ENCODE measurements around the gene LUC7L2.

Gene LUC7L2

GRCh38 chr7:139431459-139431858 is 71.8 kb downstream of the LUC7L2 start:
- no peak overlapping the region for H3K9ac ChIP-seq (ENCODE audit: insufficient read length)
- peaks cover 7% of the 10 kb centered on the region for H3K36me3 ChIP-seq (ENCODE audit: insufficient read depth, low read length)
- no peaks in the 10 kb centered on the region for H3K9me3 ChIP-seq (ENCODE audit: low read depth, low read length)
- H3K4me3 ChIP-seq: no peak overlapping the region
- no peak for DNase-seq (ENCODE audit: low read depth, low spot score)
- peak overlapping the region; percentile 63 for H3K27ac ChIP-seq
- TF ChIP-seq FOXP2 (optimal IDR thresholded peaks at IDR 0.05; ENCODE audit: control extremely low read depth, extremely low read length, insufficient read depth) (no peak), EZH2 (IDR thresholded peaks at IDR 0.05) (no peak), POLR2AphosphoS5 (IDR thresholded peaks at IDR 0.05; ENCODE audit: borderline replicate concordance, low read depth, low read length) (no peak)

- no peak for DNase-seq (ENCODE audit: low read depth, low spot score)
- Histone ChIP-seq H3K27ac (no peak overlapping the region), H3K4me3 (no peak overlapping the region), H3K9ac (ENCODE audit: insufficient read length) (no peak overlapping the region), H3K36me3 (ENCODE audit: insufficient read depth, low read length) (no peaks in the 10 kb centered on the region), H3K9me3 (ENCODE audit: low read depth, low read length) (no peaks in the 10 kb centered on the region)
- TF ChIP-seq FOXP2 (optimal IDR thresholded peaks at IDR 0.05; ENCODE audit: control extremely low read depth, extremely low read length, insufficient read depth): no peak
- no peak for TF ChIP-seq EZH2 (IDR thresholded peaks at IDR 0.05)
- TF ChIP-seq POLR2AphosphoS5 (IDR thresholded peaks at IDR 0.05; ENCODE audit: borderline replicate concordance, low read depth, low read length): no peak
Measured at GRCh38 chr7:139436806-139437205, 77.1 kb downstream of the LUC7L2 start.

DNA sequence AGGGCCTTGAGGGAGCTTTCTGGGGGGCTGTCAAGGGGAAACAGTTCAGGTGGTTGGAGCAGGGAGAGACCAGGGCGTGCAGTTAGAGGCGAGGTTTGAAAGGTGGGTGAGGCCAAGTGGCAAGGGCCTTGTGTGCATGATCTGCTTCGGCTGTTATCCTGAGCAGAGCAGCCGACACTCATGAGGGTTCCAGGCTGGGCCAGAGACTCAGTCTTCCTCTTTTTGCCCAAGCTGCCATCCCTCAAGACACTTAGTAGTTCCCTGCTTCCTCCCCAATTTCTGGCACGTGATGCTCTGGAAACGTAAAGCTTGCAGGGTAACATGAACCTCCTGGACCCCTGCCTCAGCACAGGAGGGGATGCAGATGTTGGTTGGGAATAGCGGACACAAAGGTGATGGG is 79.7 kb downstream of the LUC7L2 start:
- no peaks in the 10 kb centered on the region for H3K9me3 ChIP-seq (ENCODE audit: low read depth, low read length)
- DNase-seq (ENCODE audit: low read depth, low spot score): no peak
- no peaks in the 10 kb centered on the region for H3K36me3 ChIP-seq (ENCODE audit: insufficient read depth, low read length)
- no peak for TF ChIP-seq POLR2AphosphoS5 (IDR thresholded peaks at IDR 0.05; ENCODE audit: borderline replicate concordance, low read depth, low read length)
- no peak for TF ChIP-seq EZH2 (IDR thresholded peaks at IDR 0.05)
- TF ChIP-seq FOXP2 (optimal IDR thresholded peaks at IDR 0.05; ENCODE audit: control extremely low read depth, extremely low read length, insufficient read depth): no peak
- H3K9ac ChIP-seq (ENCODE audit: insufficient read length): no peak overlapping the region
- H3K4me3 ChIP-seq: no peak overlapping the region
- H3K27ac ChIP-seq: no peak overlapping the region

DNA sequence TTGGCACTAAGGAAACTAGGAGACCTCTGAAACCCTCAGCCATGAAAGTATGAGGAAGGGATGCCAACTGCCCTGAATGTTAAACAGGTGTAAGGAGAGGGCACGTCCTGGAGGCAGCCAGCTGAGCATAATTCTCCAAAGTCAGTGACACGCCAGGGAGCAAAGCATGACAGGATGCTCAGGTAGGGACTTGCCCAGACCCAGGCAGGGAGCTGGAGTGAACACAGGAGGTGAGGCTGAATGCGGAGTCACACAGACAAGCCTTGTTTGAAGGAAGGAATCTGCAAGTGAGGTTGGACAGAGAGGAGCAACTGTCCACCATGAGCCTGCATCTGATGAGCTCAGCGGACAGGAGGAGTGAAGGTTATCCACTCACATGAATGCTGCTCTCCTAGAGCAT is 82.3 kb downstream of the LUC7L2 start:
- 0 out of 2 replicates have a peak, but pooled peaks have one; percentile 16 for TF ChIP-seq POLR2AphosphoS5 (IDR thresholded peaks at IDR 0.05; ENCODE audit: borderline replicate concordance, low read depth, low read length)
- TF ChIP-seq FOXP2 (optimal IDR thresholded peaks at IDR 0.05; ENCODE audit: control extremely low read depth, extremely low read length, insufficient read depth): no peak
- Histone ChIP-seq H3K27ac (no peak overlapping the region), H3K36me3 (ENCODE audit: insufficient read depth, low read length) (no peaks in the 10 kb centered on the region), H3K4me3 (no peak overlapping the region), H3K9me3 (ENCODE audit: low read depth, low read length) (no peaks in the 10 kb centered on the region), H3K9ac (ENCODE audit: insufficient read length) (no peak overlapping the region)
- no peak for DNase-seq (ENCODE audit: low read depth, low spot score)

- no peak overlapping the region for H3K9ac ChIP-seq (ENCODE audit: insufficient read length)
- no peak overlapping the region for H3K27ac ChIP-seq
- no peak for DNase-seq (ENCODE audit: low read depth, low spot score)
- no peaks in the 10 kb centered on the region for H3K36me3 ChIP-seq (ENCODE audit: insufficient read depth, low read length)
- H3K9me3 ChIP-seq (ENCODE audit: low read depth, low read length): no peaks in the 10 kb centered on the region
- TF ChIP-seq POLR2AphosphoS5 (IDR thresholded peaks at IDR 0.05; ENCODE audit: borderline replicate concordance, low read depth, low read length): no peak
- TF ChIP-seq FOXP2 (optimal IDR thresholded peaks at IDR 0.05; ENCODE audit: control extremely low read depth, extremely low read length, insufficient read depth): no peak
- TF ChIP-seq EZH2 (IDR thresholded peaks at IDR 0.05): no peak
- H3K4me3 ChIP-seq: no peak overlapping the region
Measured at GRCh38 chr7:139446051-139446890, 86.6 kb downstream of the LUC7L2 start.

- Histone ChIP-seq H3K36me3 (ENCODE audit: insufficient read depth, low read length) (no peaks in the 10 kb centered on the region), H3K9ac (ENCODE audit: insufficient read length) (no peak overlapping the region), H3K9me3 (ENCODE audit: low read depth, low read length) (no peaks in the 10 kb centered on the region), H3K4me3 (no peak overlapping the region), H3K27ac (no peak overlapping the region)
- no peak for TF ChIP-seq FOXP2 (optimal IDR thresholded peaks at IDR 0.05; ENCODE audit: control extremely low read depth, extremely low read length, insufficient read depth)
- no peak for DNase-seq (ENCODE audit: low read depth, low spot score)
Measured at GRCh38 chr7:139450851-139451250, 91.2 kb downstream of the LUC7L2 start.

DNA sequence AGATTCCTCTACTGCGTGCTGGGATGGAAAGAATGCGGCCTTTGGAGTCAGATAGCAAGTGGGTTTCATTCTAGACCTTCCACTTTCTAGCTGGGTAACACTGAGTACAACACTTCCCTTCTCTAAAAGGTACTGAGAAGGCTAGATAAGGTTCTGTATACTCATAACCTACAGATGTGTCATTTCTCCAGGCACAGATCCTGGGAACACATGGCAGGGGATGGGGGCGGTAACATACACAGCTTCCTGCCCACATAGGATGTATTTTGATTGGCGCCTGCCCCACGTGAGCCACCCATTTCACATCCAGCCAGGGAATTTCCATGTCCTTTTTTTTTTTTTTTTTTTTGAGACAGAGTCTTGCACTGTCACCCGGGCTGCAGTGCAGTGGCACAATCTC is 91.9 kb downstream of the LUC7L2 start:
- DNase-seq (ENCODE audit: low read depth, low spot score): no peak
- Histone ChIP-seq H3K9ac (ENCODE audit: insufficient read length) (no peak overlapping the region), H3K9me3 (ENCODE audit: low read depth, low read length) (no peaks in the 10 kb centered on the region), H3K36me3 (ENCODE audit: insufficient read depth, low read length) (no peaks in the 10 kb centered on the region), H3K4me3 (no peak overlapping the region), H3K27ac (no peak overlapping the region)
- TF ChIP-seq POLR2AphosphoS5 (IDR thresholded peaks at IDR 0.05; ENCODE audit: borderline replicate concordance, low read depth, low read length) (no peak), FOXP2 (optimal IDR thresholded peaks at IDR 0.05; ENCODE audit: control extremely low read depth, extremely low read length, insufficient read depth) (no peak), EZH2 (IDR thresholded peaks at IDR 0.05) (no peak)

- no peak for DNase-seq (ENCODE audit: low read depth, low spot score)
- H3K27ac ChIP-seq: no peak overlapping the region
- H3K4me3 ChIP-seq: no peak overlapping the region
- H3K9me3 ChIP-seq (ENCODE audit: low read depth, low read length): no peaks in the 10 kb centered on the region
- no peaks in the 10 kb centered on the region for H3K36me3 ChIP-seq (ENCODE audit: insufficient read depth, low read length)
- H3K9ac ChIP-seq (ENCODE audit: insufficient read length): no peak overlapping the region
- no peak for TF ChIP-seq POLR2AphosphoS5 (IDR thresholded peaks at IDR 0.05; ENCODE audit: borderline replicate concordance, low read depth, low read length)
Measured at GRCh38 chr7:139452958-139453672, 93.4 kb downstream of the LUC7L2 start.
